Measurements from ENCODE around the gene LDLRAD3.

Gene LDLRAD3

DNA sequence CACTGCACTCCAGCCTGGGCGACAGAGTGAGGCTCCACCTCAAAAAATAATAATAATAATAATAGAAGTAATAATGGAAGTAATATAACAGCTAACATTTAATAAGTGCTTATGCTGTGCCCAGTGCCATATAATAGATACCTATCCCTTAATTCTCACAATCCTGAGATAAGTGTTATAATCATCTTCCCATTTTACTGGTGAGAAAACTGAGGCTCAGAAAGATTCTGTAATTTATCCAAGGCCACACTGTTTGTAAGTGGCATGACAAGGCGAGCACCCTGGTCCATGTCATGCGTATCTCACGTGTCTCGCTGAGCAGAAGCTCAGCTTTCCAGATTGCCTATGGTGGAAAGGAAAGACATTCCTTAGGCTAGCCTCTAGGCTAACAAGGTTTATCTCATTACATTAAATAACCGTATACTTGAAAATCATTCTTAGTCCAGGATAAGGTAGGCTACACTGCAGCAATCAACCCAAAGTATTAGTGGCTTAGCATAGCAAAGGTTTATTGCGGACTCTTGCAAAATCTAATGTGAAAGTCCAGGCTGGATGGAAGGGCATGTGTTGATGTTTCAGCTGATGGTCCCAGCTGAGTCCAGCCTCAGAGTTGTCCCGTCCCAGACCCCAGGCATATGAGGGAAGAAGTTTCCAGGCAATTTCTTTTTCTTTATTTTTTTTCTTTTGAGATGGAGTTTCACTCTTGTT, 15.0 kb upstream of the LDLRAD3 start:
- DNase-seq, result no peak

DNA sequence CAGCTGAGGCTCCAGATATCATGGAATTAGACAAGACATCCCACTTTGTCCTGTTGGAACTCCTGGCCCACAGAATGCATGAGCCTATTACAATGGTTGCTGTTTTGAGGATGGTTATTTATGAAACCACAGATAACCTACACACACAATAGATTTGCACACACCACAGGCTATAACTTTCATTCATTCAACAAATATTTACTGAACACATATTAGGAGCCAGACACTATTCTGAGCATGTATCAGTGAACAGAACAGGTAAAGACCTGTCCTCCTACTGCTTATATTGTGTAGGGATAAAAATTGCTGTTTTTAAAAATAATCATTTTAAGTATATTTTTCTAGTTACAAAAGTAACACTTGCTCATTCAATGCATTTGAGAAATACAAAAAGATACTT, 13.4 kb upstream of the LDLRAD3 start:
- no peak for DNase-seq

DNA sequence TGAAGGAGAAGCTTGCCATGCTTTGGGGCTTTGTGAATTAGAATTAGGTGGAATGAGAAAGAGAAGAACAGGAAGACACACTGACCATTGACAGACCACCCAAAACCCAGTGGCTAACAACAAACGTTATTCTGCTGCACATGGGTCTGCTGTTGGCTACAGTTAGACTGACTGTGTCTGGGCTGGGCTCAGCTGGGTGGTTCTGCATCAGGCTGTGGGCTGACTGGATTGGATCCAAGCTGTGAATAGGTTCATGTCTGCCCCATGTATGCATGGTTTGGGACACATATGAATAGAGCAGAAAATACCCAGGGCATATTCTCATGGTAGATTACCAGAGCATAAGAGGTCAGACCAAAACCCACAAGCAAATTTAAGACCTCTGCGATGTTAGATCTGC, 11.7 kb upstream of the LDLRAD3 start:
- no peak for DNase-seq

DNA sequence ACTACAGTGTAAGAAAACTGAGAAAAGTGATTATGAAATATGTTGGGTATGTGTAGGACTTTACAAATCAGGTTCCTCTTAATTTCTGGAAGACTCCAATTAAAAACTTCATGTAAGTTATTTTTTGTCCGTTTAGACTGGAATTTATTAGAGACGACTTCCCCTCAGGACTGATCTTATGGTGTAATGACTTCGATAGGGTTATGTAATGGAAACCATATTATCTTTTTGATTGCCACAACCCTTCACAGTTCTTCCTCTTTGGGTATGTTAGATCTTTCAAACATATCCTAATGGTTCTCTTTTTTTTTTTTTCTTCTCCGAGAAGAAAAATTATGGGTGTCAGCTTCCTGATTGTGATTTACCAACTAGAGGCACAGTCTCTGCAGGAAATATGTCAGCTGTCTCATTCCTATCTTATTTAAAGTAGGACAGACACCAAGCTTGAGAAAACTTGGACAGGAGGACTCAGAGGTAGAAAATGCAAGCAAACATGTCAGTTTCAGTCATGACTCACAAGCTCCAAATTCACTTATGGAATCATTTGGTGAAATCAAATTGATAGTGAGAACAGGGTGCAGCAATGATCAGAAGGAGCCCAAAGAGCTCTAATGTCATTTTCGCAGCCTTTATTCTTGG, 11.1 kb upstream of the LDLRAD3 start:
- no peak for DNase-seq

DNA sequence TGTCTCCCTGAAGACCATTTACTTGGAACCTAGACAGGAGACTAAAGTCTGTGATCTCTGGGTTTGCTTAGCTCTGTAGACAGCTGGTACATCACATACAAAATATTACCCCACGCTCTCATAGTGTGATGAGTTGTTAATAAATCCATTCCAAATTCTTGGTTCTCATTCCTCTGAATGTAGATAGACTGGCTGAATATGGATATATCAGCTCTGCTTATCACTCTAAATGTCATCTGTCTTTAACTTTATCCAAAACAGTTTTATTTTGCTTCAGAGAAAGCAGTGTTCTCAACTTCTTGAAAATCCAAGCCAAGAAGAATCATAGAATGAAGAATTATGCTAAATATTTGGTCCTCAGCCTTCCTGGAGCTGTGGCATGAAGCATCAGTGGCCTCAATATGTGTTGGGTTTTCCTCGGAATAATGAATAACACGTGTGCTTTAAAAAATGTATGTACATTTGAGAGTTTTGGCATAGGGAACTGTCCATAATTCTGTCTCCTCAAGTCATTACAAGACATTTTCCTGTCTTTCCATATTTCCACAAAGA, 10.5 kb upstream of the LDLRAD3 start:
- no peak for DNase-seq

DNA sequence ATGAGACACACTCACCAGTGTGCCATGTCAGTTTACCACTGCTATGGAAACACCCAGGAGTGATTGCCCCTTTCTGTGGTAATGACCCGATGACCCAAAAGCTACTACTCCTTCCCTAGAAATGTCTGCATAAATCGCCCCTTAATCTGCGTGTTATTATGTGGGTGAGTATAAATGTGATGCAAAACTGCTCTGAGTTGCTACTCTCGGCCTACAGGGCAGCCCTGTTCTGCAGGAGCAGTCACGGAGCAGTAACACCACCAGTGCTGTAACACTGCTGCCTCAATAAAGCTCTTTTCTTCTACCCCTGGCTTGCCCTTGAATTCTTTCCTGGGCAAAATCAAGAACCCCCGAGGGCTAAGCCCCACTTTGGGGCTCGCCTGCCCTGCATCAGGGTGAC, 9.6 kb upstream of the LDLRAD3 start:
- no peak for DNase-seq

DNA sequence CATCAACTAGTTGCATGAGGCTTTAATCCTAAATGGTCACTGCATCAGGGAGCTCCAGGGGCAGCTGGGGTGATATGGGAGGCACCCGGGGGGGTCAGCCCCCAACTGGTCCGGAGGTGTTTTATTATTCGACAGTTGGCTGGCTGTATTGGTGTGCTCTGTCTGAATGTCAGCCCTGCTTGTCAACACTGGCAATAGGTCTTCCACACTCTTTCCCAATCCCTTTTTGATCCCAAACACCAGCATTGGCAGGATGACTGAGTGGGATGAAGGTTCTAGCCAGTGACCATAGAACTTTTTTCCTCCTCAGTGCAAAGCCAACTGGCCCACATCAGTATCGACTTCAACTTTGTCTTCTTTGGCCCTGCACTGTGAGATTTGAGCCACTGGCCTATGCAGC, 8.9 kb upstream of the LDLRAD3 start:
- no peak for DNase-seq

DNA sequence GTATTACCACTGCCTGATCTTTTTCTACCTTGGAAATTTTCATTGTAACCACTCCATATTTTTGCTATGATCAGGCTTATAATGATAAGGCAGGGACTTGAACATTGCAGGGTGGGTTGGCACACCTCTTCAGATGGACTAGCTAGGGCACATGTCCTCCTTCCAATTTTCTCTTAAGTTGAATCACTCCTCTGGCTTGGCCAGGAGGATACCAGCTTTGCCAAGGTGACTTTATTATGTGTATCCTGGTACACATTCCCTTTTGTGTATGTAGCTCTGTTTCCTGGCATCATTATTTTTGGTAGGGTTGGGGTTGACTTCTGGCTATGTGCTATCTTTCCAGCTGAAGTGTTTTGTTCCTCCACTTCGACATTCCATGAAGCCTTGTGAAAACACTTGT, 8.5 kb upstream of the LDLRAD3 start:
- no peak for DNase-seq

DNA sequence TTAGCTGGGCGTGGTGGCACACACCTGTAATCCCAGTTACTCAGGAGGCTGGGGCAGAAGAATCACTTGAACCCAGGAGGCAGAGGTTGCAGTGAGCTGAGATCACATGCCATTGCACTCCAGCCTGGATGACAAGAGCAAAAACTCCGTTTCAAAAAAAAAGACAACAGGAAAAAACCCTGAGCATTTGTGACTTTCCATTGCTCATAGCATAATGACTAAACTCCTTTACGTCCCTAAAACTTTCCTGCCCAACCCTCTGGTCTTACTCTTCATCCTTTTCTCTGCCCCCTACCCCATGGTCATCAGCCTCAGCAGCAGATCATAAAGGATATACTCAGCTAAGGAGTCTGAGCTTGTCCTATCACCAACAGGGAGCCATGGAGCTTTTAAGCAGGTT, 6.8 kb upstream of the LDLRAD3 start:
- no peak for DNase-seq

DNA sequence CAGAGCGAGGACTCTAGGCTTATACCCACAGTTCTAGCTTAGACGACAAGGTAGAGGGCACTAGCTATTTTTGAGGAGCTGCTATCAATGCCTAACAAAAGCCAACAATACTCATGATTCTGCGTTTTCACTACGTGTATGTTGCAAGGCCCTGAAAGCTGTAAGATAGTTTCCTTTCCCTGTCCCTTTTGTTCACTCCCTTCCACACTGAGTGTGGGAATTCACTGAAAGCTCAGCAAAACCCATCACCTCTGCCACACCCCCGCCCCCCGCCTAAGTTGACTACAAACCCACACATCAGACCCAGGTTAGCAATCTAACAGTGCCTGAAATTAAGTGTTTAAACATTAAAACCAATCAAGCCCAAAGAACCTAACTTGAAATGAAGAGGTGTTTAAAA, 6.2 kb upstream of the LDLRAD3 start:
- no peak for DNase-seq

DNA sequence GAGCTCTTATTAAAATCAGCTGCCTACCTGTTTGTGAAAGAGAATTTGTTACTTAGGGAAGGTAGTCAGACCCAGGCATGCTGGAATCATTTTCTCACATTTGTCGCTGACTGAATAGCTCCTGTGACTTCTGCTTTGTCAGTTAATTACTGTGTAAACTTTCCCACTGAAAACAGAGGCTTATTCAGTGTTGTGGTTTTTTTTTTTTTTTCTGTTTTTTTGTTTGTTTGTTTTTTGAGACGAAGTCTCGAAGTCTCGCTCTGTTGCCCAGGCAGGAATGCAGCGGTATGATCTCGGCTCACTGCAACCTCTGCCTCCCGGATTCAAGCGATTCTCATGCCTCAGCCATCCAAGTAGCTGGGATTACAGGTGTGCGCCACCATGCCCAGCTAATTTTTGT, 5.6 kb upstream of the LDLRAD3 start:
- DNase-seq, result no peak

DNA sequence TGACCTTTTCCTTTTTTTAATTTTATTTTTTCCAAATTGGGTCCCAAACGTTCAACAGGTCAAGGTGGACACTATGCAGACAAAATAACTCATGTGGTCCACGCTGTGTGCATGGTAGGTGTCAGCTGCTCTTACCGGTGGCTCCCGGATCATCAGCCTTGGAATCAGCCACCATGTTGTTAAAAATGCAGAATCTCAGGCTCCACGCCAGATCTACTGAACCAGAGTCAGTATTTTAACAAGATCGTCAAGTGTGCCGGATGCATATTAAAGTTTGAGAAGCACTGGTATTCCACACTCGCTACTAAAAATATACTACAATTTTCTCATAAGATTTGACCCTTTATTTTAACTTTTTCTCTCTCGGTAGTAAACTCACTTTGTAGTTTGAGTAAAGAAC, 553 bp upstream of the LDLRAD3 start:
- DNase-seq, result no peak

DNA sequence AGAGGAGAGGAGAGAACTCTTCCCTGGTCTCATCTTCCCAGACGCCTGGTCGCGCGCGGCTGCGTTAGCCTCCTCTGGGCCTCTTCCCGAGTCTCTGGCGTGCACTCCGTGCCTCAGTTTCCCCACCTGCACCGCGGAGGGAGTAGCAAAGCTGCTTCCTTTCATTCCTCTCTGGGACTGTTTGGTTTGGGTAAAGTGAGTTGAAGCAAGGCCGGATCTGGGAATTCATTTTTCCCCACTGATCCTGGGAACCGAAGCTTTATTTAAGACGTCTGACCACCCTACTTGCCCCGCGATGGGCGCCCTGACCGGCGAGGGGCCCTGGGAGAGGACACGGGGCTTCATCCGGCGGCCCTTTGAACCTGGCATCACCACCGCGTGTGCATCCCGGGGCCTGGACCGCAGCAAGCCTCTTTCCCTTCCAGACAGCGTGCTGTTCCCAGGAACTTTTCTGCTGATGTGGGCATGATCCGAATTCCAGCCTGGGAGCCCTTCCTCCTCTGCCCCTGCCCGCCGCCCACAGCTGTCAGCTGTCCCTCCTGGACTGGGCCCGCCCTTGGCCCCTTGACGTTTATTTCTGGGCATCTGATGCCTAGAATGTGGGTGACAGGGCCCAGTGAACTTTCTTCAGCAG, 758 bp downstream of the LDLRAD3 start:
- no peak for DNase-seq

DNA sequence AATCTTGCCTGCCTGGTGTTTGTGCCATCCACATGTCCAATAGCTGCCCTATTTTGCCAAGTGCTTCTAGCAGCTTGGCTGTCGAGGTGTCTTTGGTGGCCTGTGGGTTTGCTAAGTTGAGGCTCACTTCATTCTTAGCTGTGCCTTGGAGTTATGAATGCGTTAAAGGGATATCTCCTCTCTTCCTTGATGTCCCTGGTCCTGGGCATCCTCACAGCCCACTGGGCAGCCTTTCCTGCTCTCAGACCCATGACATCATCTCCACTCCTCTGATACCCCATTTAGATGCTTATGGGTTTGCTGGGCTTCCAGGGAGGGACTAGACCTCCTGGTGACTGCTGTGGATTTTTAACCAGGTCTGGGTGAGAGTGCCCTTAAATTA, 1.3 kb downstream of the LDLRAD3 start:
- DNase-seq, result no peak

DNA sequence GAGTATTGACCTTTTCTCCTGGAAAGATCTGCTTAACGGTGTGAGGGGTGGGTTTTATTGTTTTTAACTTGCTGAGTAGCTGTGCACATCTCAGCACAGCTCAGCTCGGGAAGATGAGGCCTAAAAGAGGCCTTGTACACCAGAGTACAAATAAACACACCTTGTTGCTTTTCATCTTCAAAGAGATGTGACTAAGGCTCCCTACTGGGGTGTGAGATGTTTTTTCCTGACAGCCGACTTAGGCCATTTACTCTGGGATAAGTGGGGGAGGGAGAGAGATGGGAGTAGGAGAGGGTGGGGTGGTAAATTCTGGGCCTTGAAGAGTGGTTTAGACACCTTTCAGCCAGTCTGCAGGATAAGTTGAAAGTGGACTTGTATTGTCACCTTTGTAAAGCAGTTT, 2.9 kb downstream of the LDLRAD3 start:
- no peak for DNase-seq

DNA sequence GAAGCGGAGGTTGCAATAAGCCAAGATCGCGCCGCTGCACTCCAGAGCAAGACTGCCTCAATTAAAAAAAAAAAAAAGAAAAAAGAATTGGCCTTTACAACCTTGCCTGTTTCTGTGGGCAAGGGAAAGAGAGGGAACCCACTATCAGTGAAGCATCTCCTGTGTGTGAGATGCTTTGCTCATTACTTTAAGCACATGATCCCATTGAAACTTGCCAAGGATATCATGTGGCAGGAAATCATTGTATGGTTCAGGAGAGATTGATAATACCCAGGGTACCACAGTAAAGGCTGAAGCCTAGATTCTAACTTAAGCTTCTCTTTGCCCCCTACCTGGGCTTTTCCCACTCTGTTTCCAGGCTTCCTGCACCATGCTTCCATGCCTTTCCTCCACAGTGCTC, 3.6 kb downstream of the LDLRAD3 start:
- DNase-seq, result no peak

DNA sequence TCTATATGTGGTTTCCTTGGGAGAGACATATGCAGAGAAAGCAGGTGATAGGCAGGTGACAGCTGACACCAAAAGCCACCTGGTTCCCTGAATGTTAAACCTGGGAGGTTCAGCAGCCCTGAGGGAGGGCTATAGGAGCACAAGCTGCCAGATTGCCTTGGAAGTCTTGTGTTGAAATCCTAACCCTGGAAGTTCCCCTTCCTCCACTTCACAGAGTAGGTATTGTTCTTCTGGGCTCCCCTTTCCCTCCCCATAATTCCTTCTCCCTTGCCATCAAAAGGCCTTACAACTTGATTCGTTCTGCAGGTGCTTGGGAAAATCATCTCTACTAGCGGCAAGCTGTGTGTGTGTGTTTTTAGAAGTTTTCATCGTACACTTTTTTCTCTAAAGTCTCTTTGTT, 5.4 kb downstream of the LDLRAD3 start:
- DNase-seq, result no peak

DNA sequence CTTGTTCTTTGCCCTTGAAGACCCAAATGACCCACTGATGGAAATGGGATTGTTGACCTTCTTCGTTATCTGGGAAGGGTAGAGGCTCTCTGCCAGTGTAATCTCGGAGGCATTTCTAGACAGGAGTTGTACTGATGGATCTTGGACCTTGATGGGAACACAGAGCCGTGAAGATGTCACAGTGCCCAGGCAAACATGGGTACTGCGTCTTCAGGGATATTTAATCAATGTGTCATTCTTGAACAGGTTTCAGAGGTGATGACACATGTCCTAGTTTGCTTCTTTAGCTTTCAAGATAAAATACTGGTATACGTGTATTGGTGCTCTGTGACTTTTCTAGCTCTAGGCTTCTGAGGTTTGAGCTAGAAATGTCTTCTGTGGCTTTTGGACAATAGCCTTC, 6.2 kb downstream of the LDLRAD3 start:
- no peak for DNase-seq

DNA sequence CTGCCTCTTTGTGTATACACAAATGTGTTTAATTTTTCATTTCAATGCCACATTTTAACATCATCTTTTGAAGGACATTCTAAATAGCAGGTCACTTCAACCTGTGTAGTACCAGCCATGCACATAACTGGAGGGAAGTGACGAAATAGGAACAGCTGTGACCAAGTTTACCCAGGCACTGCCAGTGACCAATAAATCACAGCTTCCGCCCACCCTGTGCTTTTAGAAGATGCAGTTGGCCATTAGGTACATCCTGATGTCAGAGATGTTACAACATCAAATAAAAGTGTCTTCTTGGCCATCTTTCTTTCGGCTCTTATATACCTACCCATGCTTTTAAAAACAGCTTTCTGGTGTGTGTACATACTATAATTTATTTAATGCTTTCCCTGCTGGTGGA, 7.8 kb downstream of the LDLRAD3 start:
- DNase-seq, result no peak

DNA sequence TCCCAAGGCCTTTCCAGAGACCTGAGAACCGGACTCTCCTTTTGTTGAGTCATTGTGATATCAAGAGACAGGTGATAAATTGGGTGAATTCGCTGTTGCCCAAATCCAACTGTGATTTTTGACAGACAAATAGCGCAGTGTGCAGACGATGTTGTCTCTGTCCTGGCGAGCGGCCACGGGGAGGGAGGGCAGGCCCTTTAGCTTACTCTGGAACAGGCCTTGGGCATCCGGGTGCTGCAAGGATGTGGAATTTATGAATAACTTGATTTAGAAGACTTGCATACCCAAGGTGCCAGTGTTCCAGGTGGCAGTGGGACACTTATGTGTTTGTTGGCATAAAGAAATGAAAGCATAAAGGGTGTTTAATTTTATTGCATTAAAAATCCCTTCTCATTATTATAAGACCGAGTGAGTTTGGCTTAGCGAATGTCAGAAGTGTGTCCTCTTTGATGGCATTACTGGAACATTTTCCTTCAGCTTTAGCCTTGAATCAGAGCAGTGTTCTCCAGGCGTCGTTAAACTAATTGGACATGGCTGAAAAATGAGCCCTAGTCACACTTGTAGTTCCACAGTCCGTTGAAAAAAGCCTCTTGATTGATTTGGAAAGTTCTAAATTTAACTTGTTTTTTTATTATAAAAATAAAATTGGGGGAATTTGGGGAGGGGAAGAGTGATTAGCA, 9.4 kb downstream of the LDLRAD3 start:
- no peak for DNase-seq

DNA sequence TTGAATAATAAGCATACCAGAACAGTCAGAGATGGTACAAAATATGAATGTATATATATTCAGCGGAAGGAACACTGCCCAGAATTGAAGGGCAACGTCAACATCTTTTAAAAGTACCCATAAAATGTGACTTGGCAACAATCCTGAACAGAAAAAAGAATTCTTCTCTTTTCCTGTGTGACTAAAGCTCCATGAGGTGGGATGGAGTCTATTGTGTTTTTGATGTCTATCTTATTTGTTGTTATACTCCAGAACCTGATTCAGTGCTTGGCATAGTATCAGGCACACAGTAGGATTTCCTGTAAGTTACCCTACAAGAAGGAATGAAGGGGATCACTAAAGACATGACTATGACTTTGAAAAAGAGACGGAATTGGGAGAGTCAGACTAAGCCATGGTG, 10.3 kb downstream of the LDLRAD3 start:
- no peak for DNase-seq

DNA sequence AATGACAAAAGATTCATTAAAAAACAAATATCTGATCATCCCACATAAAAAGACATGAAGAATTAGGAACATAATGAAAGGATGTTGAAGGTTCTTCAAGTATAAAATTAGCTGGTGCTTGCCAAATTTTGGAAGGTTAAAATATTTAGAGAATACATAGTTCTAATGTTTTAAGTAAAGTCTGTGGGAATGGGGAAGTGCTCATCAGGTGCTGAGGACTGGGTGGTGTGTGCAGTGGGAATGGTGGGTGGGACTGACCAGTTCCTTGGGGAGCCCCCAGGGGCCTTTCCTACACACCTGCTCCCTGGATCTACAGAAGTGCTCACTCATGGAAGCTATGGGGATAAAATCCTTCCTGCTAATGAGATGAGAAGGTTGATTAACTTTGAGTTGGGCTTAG, 11.8 kb downstream of the LDLRAD3 start:
- DNase-seq, result no peak

DNA sequence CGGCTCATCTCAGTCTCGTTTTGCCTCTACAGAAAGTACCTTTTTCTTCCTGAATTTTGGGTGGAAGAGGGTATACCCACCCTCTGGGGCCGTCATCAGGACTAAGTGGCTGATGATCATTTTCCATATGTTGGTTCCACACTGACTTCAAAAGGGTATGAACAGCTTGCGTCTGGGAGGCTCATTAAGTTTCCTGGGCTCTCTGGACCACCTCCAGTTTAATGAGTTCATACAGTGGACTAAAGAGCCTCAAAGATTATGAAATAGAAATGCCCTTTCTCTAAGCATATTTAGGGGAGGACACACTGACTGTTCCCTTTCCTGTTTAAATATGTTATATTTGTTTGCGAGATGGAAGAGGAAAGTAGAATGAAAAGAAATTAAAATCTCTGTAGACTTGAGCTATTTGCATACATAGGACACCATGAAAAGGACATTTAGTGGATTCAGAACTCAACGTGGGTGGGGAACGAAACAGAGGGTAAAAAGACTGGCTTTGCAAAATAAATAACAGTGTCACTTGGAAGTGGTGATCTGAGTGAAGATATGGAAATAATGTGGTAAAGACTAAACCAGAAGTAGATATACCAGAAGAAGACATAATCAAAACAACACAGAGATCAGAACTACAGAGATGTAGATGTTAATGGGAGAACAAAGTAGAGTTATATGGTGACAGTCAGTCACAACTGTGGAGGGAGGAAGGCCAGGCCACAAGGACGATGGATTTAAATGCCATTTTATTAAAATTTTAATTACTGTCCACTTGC, 18.7 kb downstream of the LDLRAD3 start:
- DNase-seq, result no peak
